OCI-LY3 (cell line): Measurements from ENCODE around the gene CPT1C.

Experiments
- H2AFZ ChIP-seq: fragments of 200-600, 300-600 bp; shearing (Covaris generic); 2 replicates; pipeline ENCODE4 v1.6.0; 2014; ENCODE audit warnings: antibody characterized with exemption, low read depth, low read length
- H3K27ac ChIP-seq: fragments of 200-600, 300-600 bp; sonication (generic); 2 replicates; pipeline ENCODE4 v1.5.1; 2014; ENCODE audit warnings: mild to moderate bottlenecking, low read length, moderate library complexity, mixed read lengths
- H3K27me3 ChIP-seq: fragments of 200-600, 300-600 bp; sonication (generic); 2 replicates; pipeline ENCODE4 v1.6.1; 2014; ENCODE audit warnings: low read depth, low read length, mixed read lengths
- H3K36me3 ChIP-seq: fragments of 200-600, 300-600 bp; sonication (generic); replicated peaks from 2 replicates; pipeline ENCODE3; 2014; ENCODE audit warnings: low read depth, low read length, mixed read lengths
- H3K4me1 ChIP-seq: fragments of 300-600, 200-600 bp; sonication (generic); 2 replicates; pipeline ENCODE4 v1.6.1; 2014; ENCODE audit warnings: low read length, mixed read lengths
- H3K4me2 ChIP-seq: fragments of 200-600, 300-600 bp; sonication (generic); 2 replicates; pipeline ENCODE4 v1.6.1; 2014; ENCODE audit warnings: low read length, mixed read lengths
- H3K4me3 ChIP-seq: fragments of 300-600, 200-600 bp; sonication (generic); 2 replicates; pipeline ENCODE4 v1.5.1; 2014; ENCODE audit warnings: antibody characterized with exemption, mild to moderate bottlenecking, low read length, moderate library complexity
- H3K79me2 ChIP-seq: fragments of 300-600, 200-600 bp; shearing (Covaris generic); 2 replicates; pipeline ENCODE4 v1.6.1; 2014; ENCODE audit warnings: mild to moderate bottlenecking, low read length, mixed read lengths
- H3K9ac ChIP-seq: fragments of 300-600, 200-600 bp; shearing (Covaris generic); 2 replicates; pipeline ENCODE4 v1.6.0; 2014; ENCODE audit warnings: mild to moderate bottlenecking, low read length, moderate library complexity
- H3K9me3 ChIP-seq: fragments of 200-600, 300-600 bp; shearing (Covaris generic); 2 replicates; pipeline ENCODE4 v1.6.1; 2014; ENCODE audit warnings: low read length, mixed read lengths; ENCODE audit not compliant: insufficient read depth
- H4K20me1 ChIP-seq: fragments of 200-600, 300-600 bp; sonication (generic); 2 replicates; pipeline ENCODE4 v1.6.1; 2016; ENCODE audit warnings: low read length, mixed read lengths; ENCODE audit not compliant: insufficient read depth
- CTCF ChIP-seq: fragments of 200-600, 300-600 bp; sonication (generic); IDR thresholded peaks from 2 replicates; pipeline ENCODE4 v1.5.1; 2014; ENCODE audit warnings: antibody characterized with exemption, low read length, low read depth
- EZH2phosphoT487 ChIP-seq: fragments of 200-600 bp; shearing (Covaris generic); IDR thresholded peaks from 2 replicates; pipeline ENCODE4 v1.6.1; 2018; ENCODE audit warnings: antibody characterized with exemption, mixed run types, low read depth

The CPT1C gene

GRCh38 chr19:49651820-49652550 lies 38.9 kb upstream of the CPT1C start:
- Histone ChIP-seq H3K27me3 (no peaks in the 10 kb centered on the region), H3K4me3 (no peak overlapping the region)

GRCh38 chr19:49652551-49653465 lies 38.1 kb upstream of the CPT1C start:
- Histone ChIP-seq H3K4me3 (no peak overlapping the region), H3K27ac (no peak overlapping the region), H3K79me2 (peaks cover 4% of the 10 kb centered on the region; the same call in 1 of the 2 replicates), H4K20me1 (0 out of 2 replicates have a peak, but pooled peaks cover 8% of the 10 kb centered on the region), H3K27me3 (no peaks in the 10 kb centered on the region), H3K9ac (no peak overlapping the region), H3K4me1 (no peaks in the 10 kb centered on the region), H3K4me2 (no peak overlapping the region), H3K9me3 (no peaks in the 10 kb centered on the region), H2AFZ (no peak overlapping the region), H3K36me3 (peaks cover 62% of the 10 kb centered on the region)
- no peak for TF ChIP-seq EZH2phosphoT487
- no peak for TF ChIP-seq CTCF

More at GRCh38 chr19:49651820-49652550, 38.9 kb upstream of the CPT1C start:
- H2AFZ ChIP-seq: no peak overlapping the region
- H3K36me3 ChIP-seq: peaks cover 61% of the 10 kb centered on the region
- TF ChIP-seq EZH2phosphoT487 (no peak), CTCF (no peak)
- 0 out of 2 replicates have a peak, but pooled peaks cover 8% of the 10 kb centered on the region for H4K20me1 ChIP-seq
- H3K9me3 ChIP-seq: no peaks in the 10 kb centered on the region
- H3K27ac ChIP-seq: no peak overlapping the region
- peaks cover 10% of the 10 kb centered on the region; the same call in 1 of the 2 replicates for H3K79me2 ChIP-seq
- no peak overlapping the region for H3K9ac ChIP-seq
- no peaks in the 10 kb centered on the region for H3K4me1 ChIP-seq
- no peak overlapping the region for H3K4me2 ChIP-seq

GRCh38 chr19:49653466-49653806 lies 37.5 kb upstream of the CPT1C start:
- no peak overlapping the region for H2AFZ ChIP-seq
- H3K4me2 ChIP-seq: no peak overlapping the region
- H4K20me1 ChIP-seq: 0 out of 2 replicates have a peak, but pooled peaks cover 8% of the 10 kb centered on the region
- no peaks in the 10 kb centered on the region for H3K9me3 ChIP-seq
- H3K36me3 ChIP-seq: peaks cover 66% of the 10 kb centered on the region
- peaks cover 4% of the 10 kb centered on the region; the same call in 1 of the 2 replicates for H3K79me2 ChIP-seq
- no peak overlapping the region for H3K9ac ChIP-seq
- H3K4me3 ChIP-seq: no peak overlapping the region
- H3K27me3 ChIP-seq: no peaks in the 10 kb centered on the region
- no peaks in the 10 kb centered on the region for H3K4me1 ChIP-seq
- no peak overlapping the region for H3K27ac ChIP-seq
- TF ChIP-seq CTCF (no peak), EZH2phosphoT487 (no peak)

GRCh38 chr19:49654581-49654980 lies 36.3 kb upstream of the CPT1C start:
- Histone ChIP-seq H3K4me3 (no peak overlapping the region), H3K4me2 (no peak overlapping the region), H4K20me1 (0 out of 2 replicates have a peak, but pooled peaks cover 8% of the 10 kb centered on the region), H3K27me3 (no peaks in the 10 kb centered on the region), H3K27ac (no peak overlapping the region), H3K9me3 (no peaks in the 10 kb centered on the region), H3K9ac (no peak overlapping the region), H3K36me3 (peaks cover 76% of the 10 kb centered on the region), H3K79me2 (peaks cover 4% of the 10 kb centered on the region; the same call in 1 of the 2 replicates), H3K4me1 (no peaks in the 10 kb centered on the region), H2AFZ (no peak overlapping the region)
- TF ChIP-seq CTCF: no peak
- TF ChIP-seq EZH2phosphoT487: no peak
